Activated naive CD4-positive, alpha-beta T cell treated with anti-CD3 and anti-CD28 coated beads for 36 hours (primary cell): ENCODE measurements around the gene BBX. TPM values are rescaled to one million over a fixed set of nuclear protein-coding genes. Genes with fewer than 3 reads are reported as not detected.

ENCODE experiments used
- CTCF ChIA-PET: fragments of 350-600 bp; sonication (Branson Sonifier 250); formaldehyde crosslinking; loops from one replicate; lab custom pipeline; 2021; ENCODE audit warnings: antibody characterized with exemption; lab: Charles Lee
- DNase-seq: peaks from one replicate; pipeline ENCODE4 v3.0.0-alpha.2; 2020
- H3K27ac Mint-ChIP-seq: one replicate; pipeline ENCODE4 v1.8.0; 2021; ENCODE audit warnings: mild to moderate bottlenecking, mixed read lengths
- H3K27me3 Mint-ChIP-seq: one replicate; pipeline ENCODE4 v1.8.0; 2021; ENCODE audit warnings: low read depth, mixed read lengths
- H3K36me3 Mint-ChIP-seq: one replicate; pipeline ENCODE4 v1.8.0; 2021; ENCODE audit warnings: low read depth, mixed read lengths
- H3K4me1 Mint-ChIP-seq: one replicate; pipeline ENCODE4 v1.8.0; 2021; ENCODE audit warnings: low read depth, mixed read lengths
- H3K4me3 Mint-ChIP-seq: one replicate; pipeline ENCODE4 v1.8.0; 2021; ENCODE audit warnings: mild to moderate bottlenecking, moderate library complexity, mixed read lengths
- H3K9me3 Mint-ChIP-seq: one replicate; pipeline ENCODE4 v1.8.0; 2021; ENCODE audit warnings: mixed read lengths
- intact Hi-C: fragments of 100-400 bp; cut with micrococcal nuclease; formaldehyde crosslinking; loops from one replicate; pipeline ENCODE4 v1.15.1; 2023
- total RNA-seq, 2 experiments: library from RNA; stranded (reverse); gene quantifications; one replicate each; pipeline ENCODE4 v1.2.3, GENCODE V29; 2021

Gene BBX
- total RNA-seq, 2 experiments from 2014 or later, result 43.1 to 48.6 TPM

- Mint-ChIP-seq H3K4me1 (peaks cover 4% of the 10 kb centered on the region), H3K27me3 (no peaks in the 10 kb centered on the region), H3K9me3 (no peaks in the 10 kb centered on the region), H3K27ac (no peak overlapping the region), H3K4me3 (no peak overlapping the region), H3K36me3 (peaks cover 2% of the 10 kb centered on the region)
- CTCF ChIA-PET, result interaction anchor here (1.6 to 8.2 kb wide), 2 partner anchors 55 to 62 kb away, joined by 4 to 71 read pairs; no protein-coding TSS in a partner anchor
- intact Hi-C loops, result no loop called here
- DNase-seq, result no peak
These were observed 215.2 kb downstream of the BBX start for GRCh38 chr3:107737914-107738313.

- no peak overlapping the region for H3K4me3 Mint-ChIP-seq
- H3K4me1 Mint-ChIP-seq, result peaks cover 4% of the 10 kb centered on the region
- DNase-seq, result no peak
- CTCF ChIA-PET, result interaction anchor here (0.6 to 8.2 kb wide), 3 partner anchors 48 to 63 kb away, joined by 3 to 71 read pairs (median 8); no protein-coding TSS in a partner anchor
- no peak overlapping the region for H3K27ac Mint-ChIP-seq
- H3K27me3 Mint-ChIP-seq, result no peaks in the 10 kb centered on the region
- intact Hi-C loops, result no loop called here
- no peaks in the 10 kb centered on the region for H3K9me3 Mint-ChIP-seq
- no peaks in the 10 kb centered on the region for H3K36me3 Mint-ChIP-seq
These were observed 215.9 kb downstream of the BBX start for GRCh38 chr3:107738486-107739183.

- intact Hi-C loops, result no loop called here
- Mint-ChIP-seq H3K9me3 (no peaks in the 10 kb centered on the region), H3K27ac (no peak overlapping the region), H3K4me3 (no peak overlapping the region), H3K4me1 (peaks cover 4% of the 10 kb centered on the region), H3K36me3 (no peaks in the 10 kb centered on the region), H3K27me3 (no peaks in the 10 kb centered on the region)
- no peak for DNase-seq
- CTCF ChIA-PET, result interaction anchor here (0.6 to 8.2 kb wide), 4 partner anchors 9 to 63 kb away, joined by 3 to 71 read pairs (median 7); no protein-coding TSS in a partner anchor
These were observed 216.5 kb downstream of the BBX start for GRCh38 chr3:107739227-107739626.

- H3K4me1 Mint-ChIP-seq, result no peaks in the 10 kb centered on the region
- H3K27me3 Mint-ChIP-seq, result no peaks in the 10 kb centered on the region
- H3K9me3 Mint-ChIP-seq, result no peaks in the 10 kb centered on the region
- intact Hi-C loops, result loop anchor here (1.0 to 5.0 kb wide), 5 partner anchors 51 to 504 kb away; no protein-coding TSS in a partner anchor
- H3K4me3 Mint-ChIP-seq, result no peak overlapping the region
- H3K36me3 Mint-ChIP-seq, result no peaks in the 10 kb centered on the region
- CTCF ChIA-PET, result interaction anchor here (0.6 to 8.2 kb wide), 11 partner anchors 10 to 791 kb away, joined by 3 to 71 read pairs (median 5); no protein-coding TSS in a partner anchor
- DNase-seq, result no peak
- no peak overlapping the region for H3K27ac Mint-ChIP-seq
These were observed 218.5 kb downstream of the BBX start for GRCh38 chr3:107740992-107741896.

- Mint-ChIP-seq H3K4me3 (no peak overlapping the region), H3K27me3 (no peaks in the 10 kb centered on the region), H3K4me1 (no peaks in the 10 kb centered on the region), H3K36me3 (peaks cover 2% of the 10 kb centered on the region), H3K27ac (no peak overlapping the region), H3K9me3 (no peaks in the 10 kb centered on the region)
- no peak for DNase-seq
- CTCF ChIA-PET, result interaction anchor here (1.3 to 8.2 kb wide), 2 partner anchors 69 to 85 kb away, joined by 4 to 71 read pairs; no protein-coding TSS in a partner anchor
- intact Hi-C loops, result no loop called here
These were observed 222.6 kb downstream of the BBX start for GRCh38 chr3:107745354-107745753.

- Mint-ChIP-seq H3K27ac (no peak overlapping the region), H3K4me3 (no peak overlapping the region), H3K9me3 (no peaks in the 10 kb centered on the region), H3K36me3 (peaks cover 11% of the 10 kb centered on the region), H3K4me1 (no peaks in the 10 kb centered on the region), H3K27me3 (no peaks in the 10 kb centered on the region)
- DNase-seq, result peak; percentile 22
- CTCF ChIA-PET, result interaction anchor here (0.7 to 3.2 kb wide), 8 partner anchors 8 to 93 kb away, joined by 3 to 15 read pairs (median 4); no protein-coding TSS in a partner anchor
- intact Hi-C loops, result loop anchor here (1.0 kb wide), 1 partner anchor 76 kb away; no protein-coding TSS in a partner anchor
These were observed 229.6 kb downstream of the BBX start for GRCh38 chr3:107752202-107752990.

GRCh38 chr3:107753494-107753893 lies 230.7 kb downstream of the BBX start:
- Mint-ChIP-seq H3K9me3 (no peaks in the 10 kb centered on the region), H3K36me3 (peaks cover 12% of the 10 kb centered on the region), H3K27ac (no peak overlapping the region), H3K4me3 (no peak overlapping the region), H3K27me3 (no peaks in the 10 kb centered on the region), H3K4me1 (no peaks in the 10 kb centered on the region)
- DNase-seq, result peak; percentile 37
- intact Hi-C loops, result no loop called here
- CTCF ChIA-PET, result interaction anchor here (1.0 to 1.8 kb wide), 3 partner anchors 12 to 94 kb away, joined by 3 to 15 read pairs (median 4); no protein-coding TSS in a partner anchor

GRCh38 chr3:107753976-107754375 lies 231.2 kb downstream of the BBX start:
- Mint-ChIP-seq H3K4me3 (no peak overlapping the region), H3K4me1 (no peaks in the 10 kb centered on the region), H3K9me3 (no peaks in the 10 kb centered on the region), H3K27me3 (no peaks in the 10 kb centered on the region), H3K36me3 (peaks cover 13% of the 10 kb centered on the region), H3K27ac (no peak overlapping the region)
- intact Hi-C loops, result no loop called here
- CTCF ChIA-PET, result interaction anchor here (1.1 to 1.8 kb wide), 3 partner anchors 20 to 94 kb away, joined by 3 to 6 read pairs (median 4); no protein-coding TSS in a partner anchor
- no peak for DNase-seq

- CTCF ChIA-PET, result no interaction called here
- H3K36me3 Mint-ChIP-seq, result peaks cover 12% of the 10 kb centered on the region
- no peaks in the 10 kb centered on the region for H3K4me1 Mint-ChIP-seq
These were observed 233.9 kb downstream of the BBX start for GRCh38 chr3:107756649-107757048.

GRCh38 chr3:107757140-107757539 lies 234.4 kb downstream of the BBX start:
- no peak overlapping the region for H3K27ac Mint-ChIP-seq
- H3K27me3 Mint-ChIP-seq, result no peaks in the 10 kb centered on the region
- intact Hi-C loops, result no loop called here
- no peaks in the 10 kb centered on the region for H3K4me1 Mint-ChIP-seq
- peaks cover 12% of the 10 kb centered on the region for H3K36me3 Mint-ChIP-seq
- no peaks in the 10 kb centered on the region for H3K9me3 Mint-ChIP-seq
- no peak for DNase-seq
- H3K4me3 Mint-ChIP-seq, result no peak overlapping the region
- CTCF ChIA-PET, result no interaction called here

More at GRCh38 chr3:107756649-107757048, 233.9 kb downstream of the BBX start:
- Mint-ChIP-seq H3K27me3 (no peaks in the 10 kb centered on the region), H3K9me3 (no peaks in the 10 kb centered on the region), H3K4me3 (no peak overlapping the region), H3K27ac (no peak overlapping the region)
- no peak for DNase-seq
- intact Hi-C loops, result no loop called here

GRCh38 chr3:107760144-107760543 lies 237.4 kb downstream of the BBX start:
- CTCF ChIA-PET, result interaction anchor here (1.6 kb wide), 1 partner anchor 9 kb away, joined by 5 read pairs; no protein-coding TSS in a partner anchor
- Mint-ChIP-seq H3K4me1 (no peaks in the 10 kb centered on the region), H3K9me3 (no peaks in the 10 kb centered on the region), H3K27ac (no peak overlapping the region), H3K27me3 (no peaks in the 10 kb centered on the region), H3K4me3 (no peak overlapping the region), H3K36me3 (peaks cover 14% of the 10 kb centered on the region)
- intact Hi-C loops, result no loop called here
- DNase-seq, result no peak
